ENCODE measurements around the gene TC2N. TPM values are rescaled to one million over a fixed set of nuclear protein-coding genes. Genes with fewer than 3 reads are reported as not detected.

The TC2N gene
- total and polyA plus RNA-seq, 2 donors (not counting 3 experiments of a cell fraction or from before 2014, with no cell fraction given) = 0.40 TPM; not detected in 1

DNA sequence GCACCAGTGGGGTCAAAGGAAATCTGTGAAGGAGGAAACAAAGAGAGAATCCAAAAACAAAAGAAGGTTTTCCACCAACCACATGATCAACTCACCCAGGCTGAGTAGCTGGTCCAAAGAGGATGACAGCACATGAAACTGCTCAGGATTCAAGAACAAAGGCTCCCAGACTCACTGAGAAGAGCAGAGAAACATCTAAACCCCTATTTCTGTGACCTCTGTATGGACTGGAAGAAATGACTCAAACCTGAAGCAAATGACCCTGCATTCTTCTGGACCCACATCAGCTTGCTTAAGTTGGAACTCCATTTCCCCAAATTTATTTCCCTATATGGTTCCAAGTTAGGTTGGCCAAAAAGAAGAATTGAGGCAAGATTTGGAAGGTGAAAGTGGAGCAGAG, 26.3 kb downstream of the TC2N start:
- CTCF ChIA-PET = interaction anchor here (1.1 to 1.6 kb wide), 2 partner anchors 12 to 15 kb away, joined by 3 to 4 read pairs; no protein-coding TSS in a partner anchor
- POLR2A ChIA-PET = no interaction called here

More for the DNA sequence above, 26.3 kb downstream of the TC2N start:
- BruUV-seq (replicated peaks) = no TSS peak
- H3K27ac ChIP-seq (ENCODE audit: insufficient read depth, low read depth, low read length) = no peak overlapping the region
- no peak overlapping the region for H3K4me2 ChIP-seq (ENCODE audit: insufficient read depth, low read length)
- intact Hi-C loops (cut with micrococcal nuclease) (no loop called here), dilution Hi-C loops (cut with MboI; ENCODE audit: extremely low pct_ligation_motif_present, low sequenced_read_pairs) (no loop called here)
- DNase-seq (ENCODE audit: low read depth, low spot score) = no peak
- TF ChIP-seq EZH2 (IDR thresholded peaks at IDR 0.05; ENCODE audit: borderline replicate concordance, low read depth, low read length, severe bottlenecking) (no peak), CTCF (IDR thresholded peaks at IDR 0.05; ENCODE audit: extremely low read depth in 1 of 2, insufficient read depth in 1 of 2, low read depth in 1 of 2, low read length in 2 of 2) (no peak), FOS (IDR thresholded peaks at IDR 0.05; ENCODE audit: borderline replicate concordance, insufficient read depth, low read length) (no peak), GATA2 (IDR thresholded peaks at IDR 0.05; ENCODE audit: insufficient read depth, insufficient read length, low read depth, low read length) (no peak), POLR2AphosphoS5 (IDR thresholded peaks at IDR 0.05; ENCODE audit: insufficient read depth, low read depth, low read length) (no peak), MYC (IDR thresholded peaks at IDR 0.05; ENCODE audit: low read depth, low read length) (no peak), MAX (IDR thresholded peaks at IDR 0.05; ENCODE audit: insufficient read depth, insufficient read length) (no peak), JUN (IDR thresholded peaks at IDR 0.05; ENCODE audit: borderline replicate concordance, insufficient read depth, insufficient read length, low read depth) (no peak), POLR2A (IDR thresholded peaks at IDR 0.05; ENCODE audit: low read depth, low read length) (no peak)
- H3K27me3 ChIP-seq (ENCODE audit: control insufficient read depth in 2 of 2, insufficient read depth in 2 of 2, low read length in 2 of 2) = peaks cover 7 to 22% of the 10 kb centered on the region in 2 experiments
- no peak overlapping the region for H2AFZ ChIP-seq (ENCODE audit: low read depth, low read length)
- no peaks in the 10 kb centered on the region for H3K36me3 ChIP-seq (ENCODE audit: control insufficient read depth in 2 of 2, extremely low read depth in 1 of 2, insufficient read depth in 2 of 2, low read length in 2 of 2)
- no peaks in the 10 kb centered on the region for H4K20me1 ChIP-seq (replicated peaks; ENCODE audit: control insufficient read depth, extremely low read depth, insufficient read depth, low read length)
- H3K4me3 ChIP-seq (replicated peaks in 1 of 3; ENCODE audit: insufficient read depth in 1 of 3, low read depth in 1 of 3, low read length in 3 of 3) = no peak overlapping the region
- H3K9me1 ChIP-seq (replicated peaks; ENCODE audit: control insufficient read depth, extremely low read depth, insufficient read depth, low read length) = no peaks in the 10 kb centered on the region
- H3K79me2 ChIP-seq (ENCODE audit: control insufficient read depth, insufficient read depth, low read length) = no peaks in the 10 kb centered on the region
- H3K4me1 ChIP-seq (ENCODE audit: control insufficient read depth, extremely low read depth, insufficient read depth, low read length) = no peaks in the 10 kb centered on the region
- no peak for FAIRE-seq
- no peak overlapping the region for H3K9ac ChIP-seq (replicated peaks; ENCODE audit: extremely low read depth, insufficient read depth, low read length)
- H3K9me3 ChIP-seq (replicated peaks; ENCODE audit: control insufficient read depth, insufficient read depth, low read length) = no peaks in the 10 kb centered on the region

Measured in endothelial cell of umbilical vein (primary cell).